H1 (cell line): ENCODE data around the gene HSD17B3. TPM values are rescaled to one million over a fixed set of nuclear protein-coding genes. Genes with fewer than 3 reads are reported as not detected.

ENCODE experiments used
- CTCF ChIA-PET: fragments of 300-600 bp; sonication (Branson Sonifier 250); formaldehyde crosslinking; loops from one replicate; lab custom pipeline; 2021; ENCODE audit not compliant: partially characterized antibody; lab: Charles Lee
- POLR2A ChIA-PET: fragments of 300-600 bp; sonication (Branson Sonifier 250); formaldehyde crosslinking; loops from one replicate; lab custom pipeline; 2021; ENCODE audit warnings: inconsistent platforms; ENCODE audit not compliant: partially characterized antibody; lab: Charles Lee
- DNase-seq, 2 experiments: peaks; one replicate each; pipeline versions ENCODE4 v3.0.0 to v3.0.0-alpha.2; 2010 to 2022; ENCODE audit warnings: low spot score in 2 of 2, low read depth in 1 of 2, mixed read lengths in 1 of 2
- FAIRE-seq: peaks from 2 replicates; lab custom pipeline; 2011; peaks lifted over from hg19 to GRCh38; lab: Jason Lieb, UNC
- H2AFZ ChIP-seq: 2 replicates; pipeline ENCODE4 v1.8.1; 2012; ENCODE audit warnings: low read length, inconsistent platforms
- H2AK5ac ChIP-seq: 2 replicates; pipeline ENCODE4 v1.6.1; 2013; ENCODE audit warnings: low read depth, low read length
- H2BK120ac ChIP-seq: replicated peaks from 2 replicates; pipeline ENCODE3; 2013; ENCODE audit warnings: low read depth, low read length, inconsistent platforms
- H2BK12ac ChIP-seq: 2 replicates; pipeline ENCODE4 v1.6.1; 2013; ENCODE audit warnings: low read depth, low read length
- H2BK15ac ChIP-seq: 2 replicates; pipeline ENCODE4 v1.6.1; 2013; ENCODE audit warnings: low read length
- H2BK20ac ChIP-seq: 2 replicates; pipeline ENCODE4 v1.6.1; 2013; ENCODE audit warnings: low read length
- H2BK5ac ChIP-seq: 2 replicates; pipeline ENCODE4 v1.6.1; 2013; ENCODE audit warnings: low read depth, low read length
- H3K14ac ChIP-seq: 2 replicates; pipeline ENCODE4 v1.6.1; 2013; ENCODE audit warnings: inconsistent platforms; ENCODE audit not compliant: insufficient read length
- H3K18ac ChIP-seq: 2 replicates; pipeline ENCODE4 v1.6.1; 2013; ENCODE audit warnings: low read length; ENCODE audit errors: extremely low read depth
- H3K23ac ChIP-seq: 2 replicates; pipeline ENCODE4 v1.6.1; 2013; ENCODE audit warnings: inconsistent platforms; ENCODE audit not compliant: insufficient read length
- H3K23me2 ChIP-seq: 2 replicates; pipeline ENCODE4 v1.6.1; 2013; ENCODE audit warnings: low read depth, low read length
- H3K27ac ChIP-seq: 2 replicates; pipeline ENCODE4 v1.6.1; 2011; ENCODE audit warnings: low read depth, low read length, inconsistent platforms
- H3K27me3 ChIP-seq, 4 experiments: replicated peaks in 1 of 4; 1 replicate in 1 of 4; 2 replicates in 3 of 4; pipeline versions ENCODE4 v1.6.1 to v1.8.1; 2011 to 2013; ENCODE audit warnings: low read length in 3 of 4, mild to moderate bottlenecking in 3 of 4, inconsistent platforms in 2 of 4, mixed read lengths in 2 of 4, moderate library complexity in 1 of 4; ENCODE audit not compliant: control insufficient read depth in 3 of 4, insufficient read depth in 3 of 4; ENCODE audit errors: extremely low read depth in 1 of 4
- H3K36me3 ChIP-seq, 4 experiments: 2 replicates each; pipeline versions ENCODE4 v1.6.1 to v1.8.1; 2011 to 2013; ENCODE audit warnings: mild to moderate bottlenecking in 4 of 4, low read length in 3 of 4, moderate library complexity in 2 of 4, control low read depth in 1 of 4, inconsistent platforms in 1 of 4; ENCODE audit not compliant: insufficient read depth in 4 of 4, control insufficient read depth in 2 of 4
- H3K4ac ChIP-seq: replicated peaks from 2 replicates; pipeline ENCODE3; 2013; ENCODE audit warnings: low read length, low read depth, mixed read lengths, inconsistent platforms; ENCODE audit not compliant: insufficient read length
- H3K4me1 ChIP-seq, 4 experiments: replicated peaks in 1 of 4; 1 replicate in 1 of 4; 2 replicates in 3 of 4; pipeline versions ENCODE4 v1.6.1 to v1.8.1; 2011 to 2013; ENCODE audit warnings: low read length in 3 of 4, inconsistent platforms in 2 of 4, mixed read lengths in 1 of 4; ENCODE audit not compliant: insufficient read depth in 4 of 4, control insufficient read depth in 3 of 4
- H3K4me2 ChIP-seq, 2 experiments: 2 replicates each; pipeline versions ENCODE4 v1.6.1 to v1.8.1; 2011 to 2013; ENCODE audit warnings: low read depth in 2 of 2, low read length in 2 of 2, control low read depth in 1 of 2, inconsistent platforms in 1 of 2, mild to moderate bottlenecking in 1 of 2; ENCODE audit not compliant: insufficient read depth in 1 of 2
- H3K4me3 ChIP-seq, 4 experiments: fragments of 200-600, 300-600 bp in 1 of 4; sonication (generic), shearing (Covaris generic), sonication (Bioruptor Twin) in 1 of 4; 2 replicates each; pipeline versions ENCODE4 v1.5.1 to v1.8.1; 2011 to 2016; ENCODE audit warnings: low read length in 4 of 4, low read depth in 3 of 4, control low read depth in 2 of 4, inconsistent platforms in 2 of 4, mild to moderate bottlenecking in 2 of 4, mixed read lengths in 1 of 4, moderate library complexity in 1 of 4; ENCODE audit not compliant: insufficient read depth in 2 of 4; ENCODE audit errors: extremely low read depth in 1 of 4
- H3K56ac ChIP-seq: replicated peaks from 2 replicates; pipeline ENCODE3; 2013; ENCODE audit warnings: low read depth, mild to moderate bottlenecking, mixed read lengths, low read length, inconsistent platforms; ENCODE audit not compliant: insufficient read length
- H3K79me1 ChIP-seq: 2 replicates; pipeline ENCODE4 v1.6.1; 2013; ENCODE audit warnings: low read depth, low read length, control low read depth
- H3K79me2 ChIP-seq, 2 experiments: 2 replicates each; pipeline versions ENCODE4 v1.6.1 to v1.8.1; 2012 to 2013; ENCODE audit warnings: low read length in 2 of 2, mild to moderate bottlenecking in 2 of 2, inconsistent platforms in 1 of 2; ENCODE audit not compliant: insufficient read depth in 2 of 2, control insufficient read depth in 1 of 2
- H3K9ac ChIP-seq, 4 experiments: replicated peaks in 1 of 4; 1 replicate in 1 of 4; 2 replicates in 3 of 4; pipeline versions ENCODE4 v1.6.1 to v1.8.1; 2011 to 2013; ENCODE audit warnings: low read depth in 3 of 4, low read length in 3 of 4, control low read depth in 2 of 4, mild to moderate bottlenecking in 2 of 4, moderate library complexity in 2 of 4, inconsistent platforms in 1 of 4; ENCODE audit errors: extremely low read depth in 1 of 4
- H3K9me3 ChIP-seq, 2 experiments: 2 replicates each; pipeline versions ENCODE4 v1.6.1 to v1.8.1; 2012 to 2013; ENCODE audit warnings: mild to moderate bottlenecking in 2 of 2, moderate library complexity in 2 of 2, control low read depth in 1 of 2, inconsistent platforms in 1 of 2, low read depth in 1 of 2, low read length in 1 of 2, mixed read lengths in 1 of 2; ENCODE audit not compliant: insufficient read depth in 2 of 2
- H4K20me1 ChIP-seq, 2 experiments: replicated peaks in 1 of 2; 2 replicates each; pipeline versions ENCODE3 to v1.8.1; 2011 to 2013; ENCODE audit warnings: inconsistent platforms in 2 of 2, low read length in 2 of 2, mild to moderate bottlenecking in 1 of 2; ENCODE audit not compliant: insufficient read depth in 2 of 2, control insufficient read depth in 1 of 2
- H4K5ac ChIP-seq: 2 replicates; pipeline ENCODE4 v1.6.1; 2013; ENCODE audit warnings: low read length, low read depth, mixed read lengths, inconsistent platforms; ENCODE audit not compliant: insufficient read length
- H4K8ac ChIP-seq: 2 replicates; pipeline ENCODE4 v1.8.0; 2013; ENCODE audit warnings: mild to moderate bottlenecking, moderate library complexity, low read length, inconsistent platforms; ENCODE audit not compliant: insufficient read depth; ENCODE audit errors: extremely low read depth
- H4K91ac ChIP-seq: replicated peaks from 2 replicates; pipeline ENCODE3; 2013; ENCODE audit warnings: low read length, mixed read lengths, inconsistent platforms; ENCODE audit not compliant: insufficient read length
- BRCA1 ChIP-seq: IDR thresholded peaks from 2 replicates; pipeline ENCODE4 v1.6.1; 2012; ENCODE audit warnings: low read depth, low read length, improper control_type of control experiment
- CBX5 ChIP-seq: fragments of 300-800, 300-1000 bp; sonication (generic); IDR thresholded peaks from 2 replicates; pipeline ENCODE4 v1.7.1; 2016; ENCODE audit warnings: antibody characterized with exemption, low read length, low read depth
- JUN ChIP-seq: IDR thresholded peaks from 2 replicates; pipeline ENCODE4 v1.6.1; 2011; ENCODE audit warnings: low read depth, mild to moderate bottlenecking, improper control_type of control experiment, low read length
- SP1 ChIP-seq: IDR thresholded peaks from 2 replicates; pipeline ENCODE4 v1.6.1; 2011; ENCODE audit warnings: low read depth, low read length
- SP4 ChIP-seq: IDR thresholded peaks from 2 replicates; pipeline ENCODE4 v1.6.1; 2012; ENCODE audit warnings: low read length, inconsistent platforms
- SUZ12 ChIP-seq: fragments of 200-600 bp; sonication (generic); IDR thresholded peaks from 2 replicates; pipeline ENCODE4 v1.6.1; 2012; ENCODE audit warnings: mild to moderate bottlenecking, inconsistent platforms, low read length, moderate library complexity, mixed read lengths
- ZNF274 ChIP-seq: IDR thresholded peaks from 2 replicates; pipeline ENCODE4 v1.7.0; 2012; ENCODE audit warnings: low read length, borderline replicate concordance; ENCODE audit errors: extremely low read depth
- WGBS, 2 experiments: shearing (Covaris generic) in 1 of 2; methylation state at CpG; one replicate each; pipeline versions ENCODE4 v1.1.6 to v1.1.7; 2013 to 2015; ENCODE audit warnings: low lambda C conversion rate in 2 of 2, mixed read lengths in 2 of 2, inconsistent platforms in 1 of 2, low coverage in 1 of 2, missing lambda C conversion rate in 1 of 2; ENCODE audit not compliant: insufficient replicate concordance in 2 of 2, insufficient coverage in 1 of 2, insufficient read length in 1 of 2; ENCODE audit errors: extremely low coverage in 1 of 2, missing lambda C conversion rate in 1 of 2; 5-methylcytosine and 5-hydroxymethylcytosine counted together
- polyA plus RNA-seq, 7 experiments: library from polyadenylated mRNA; depleted of rRNA in 3 of 7; stranded (reverse) in 5 of 7; unstranded in 2 of 7; fragments of >200 nt in 5 of 7; fragments of 200-250 nt in 2 of 7; gene quantifications; 1 replicate in 5 of 7; 2 replicates in 1 of 7; 4 replicates in 1 of 7; pipeline versions ENCODE4 v1.2.1 to v1.2.3, GENCODE V29; 2011 to 2013; ENCODE audit warnings: missing spikeins in 2 of 7, mixed read lengths in 2 of 7
- total RNA-seq: library from RNA; stranded (reverse); fragmentation: NEBNext Ultra II Directional; extraction: Animal tissue kit (Norgen Biotek cat#: 25700); gene quantifications from 2 replicates; pipeline ENCODE4 v1.2.1, GENCODE V29; 2021

Gene HSD17B3
- total and polyA plus RNA-seq, 2 of the 8 experiments (the other 6 are each of a cell fraction or from before 2014, with no cell fraction given), result not detected

DNA sequence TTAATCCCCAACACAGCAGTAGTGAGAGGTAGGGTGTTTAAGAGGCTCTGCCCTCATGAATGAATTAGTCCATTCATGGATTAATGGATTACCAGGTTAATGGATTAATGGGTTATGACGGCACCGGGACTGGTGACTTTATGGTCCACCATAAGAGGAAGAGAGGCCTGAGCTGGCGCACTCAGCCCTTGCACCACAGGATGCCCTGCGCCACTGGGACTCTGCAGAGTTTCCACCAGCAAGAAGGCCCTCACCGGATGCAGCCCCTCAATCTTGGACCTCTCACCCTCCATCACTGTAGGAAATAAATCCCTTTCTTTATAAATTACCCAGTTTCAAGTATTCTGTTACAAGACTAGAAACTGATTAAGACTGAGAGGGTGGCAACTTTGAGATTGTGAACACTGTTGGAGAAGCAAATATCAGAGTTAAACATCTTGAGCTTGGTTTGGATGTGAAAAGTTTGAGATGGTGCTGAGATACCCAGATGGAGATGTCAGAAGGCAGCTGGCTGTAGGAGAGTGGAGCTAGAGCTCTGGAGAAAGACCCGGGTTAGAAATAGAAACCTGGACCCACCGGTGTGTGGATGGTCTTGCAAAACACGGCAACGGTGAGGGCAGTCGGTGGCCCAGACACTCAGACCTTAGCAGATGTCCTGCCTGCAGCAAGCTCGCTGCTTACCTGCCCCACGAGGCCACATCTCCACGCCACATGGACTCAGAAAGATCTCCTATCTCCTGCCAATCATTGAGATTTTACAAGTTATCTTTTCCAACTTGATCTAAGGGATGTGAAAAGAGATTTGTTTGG, 98.8 kb downstream of the HSD17B3 start:
- CTCF ChIA-PET, result interaction anchor here (0.9 to 1.5 kb wide), 3 partner anchors 9 to 163 kb away, joined by 3 to 4 read pairs (median 3); no protein-coding TSS in a partner anchor

More for the DNA sequence above, 98.8 kb downstream of the HSD17B3 start:
- Histone ChIP-seq H3K27ac (no peak overlapping the region), H3K18ac (no peak overlapping the region), H4K20me1 (no peaks in the 10 kb centered on the region), H2BK15ac (no peak overlapping the region), H4K91ac (no peak overlapping the region), H3K27me3 (peaks cover 0 to 6% (median under 1%) of the 10 kb centered on the region in 4 experiments; a peak in 2 of 7 replicates), H3K56ac (no peak overlapping the region), H3K79me2 (no peaks in the 10 kb centered on the region), H4K5ac (no peak overlapping the region), H3K4ac (no peak overlapping the region), H4K8ac (no peak overlapping the region), H3K4me2 (no peak overlapping the region), H3K14ac (no peak overlapping the region), H3K79me1 (no peaks in the 10 kb centered on the region), H3K23me2 (no peaks in the 10 kb centered on the region; the same call in 1 of the 2 replicates), H2BK120ac (no peak overlapping the region), H3K9ac (no peak overlapping the region), H2BK20ac (no peak overlapping the region), H3K4me1 (peaks cover 2 to 10% (median 2%) of the 10 kb centered on the region in 4 experiments; a peak in 5 of 7 replicates), H3K23ac (no peak overlapping the region), H2BK12ac (no peak overlapping the region), H3K9me3 (no peaks in the 10 kb centered on the region; a peak in 1 of 4 replicates), H3K36me3 (no peaks in the 10 kb centered on the region), H2AK5ac (no peak overlapping the region), H2BK5ac (no peak overlapping the region), H3K4me3 (no peak overlapping the region), H2AFZ (no peak overlapping the region)
- FAIRE-seq (no peak), DNase-seq (no peak)
- WGBS, 2 experiments, result 95% methylated on average over 13 of the region's 13 CpGs; no CpG with 5 or more reads in 1 of the 2 experiments
- TF ChIP-seq CBX5, result no peak
- no peak for TF ChIP-seq SP1
- TF ChIP-seq BRCA1, result no peak
- no peak for TF ChIP-seq ZNF274
- no peak for TF ChIP-seq SP4
- TF ChIP-seq JUN, result no peak
- TF ChIP-seq SUZ12, result no peak
- POLR2A ChIA-PET, result interaction anchor here (1.5 kb wide), 1 partner anchor 11 kb away, joined by 3 read pairs; no protein-coding TSS in a partner anchor
